Activated naive CD8-positive, alpha-beta T cell treated with anti-CD3 and anti-CD28 coated beads, Interleukin-2, amount 10 ng/mL, durations not matched to agents 7 days and 5 days (primary cell): ENCODE data around the gene PBX4. TPM values are rescaled to one million over a fixed set of nuclear protein-coding genes. Genes with fewer than 3 reads are reported as not detected.
A peak's percentile ranks its signal among the peaks of the same experiment; 100 is the strongest.

Source experiments
- ATAC-seq: fragments of 150-1000 bp; cut with Tn5 transposase; one replicate; pipeline ENCODE4 v1.10.0; 2021; ENCODE audit warnings: low read depth, moderate library complexity
- POLR2A ChIA-PET: fragments of 350-600 bp; sonication (Branson Sonifier 250); formaldehyde crosslinking; loops from one replicate; lab custom pipeline; 2021; ENCODE audit warnings: antibody characterized with exemption; lab: Charles Lee
- DNase-seq: peaks from one replicate; pipeline ENCODE4 v3.0.0; 2021
- H3K27ac Mint-ChIP-seq: one replicate; pipeline ENCODE4 v1.8.0; 2022; ENCODE audit warnings: mild to moderate bottlenecking, mixed read lengths
- H3K27me3 Mint-ChIP-seq: one replicate; pipeline ENCODE4 v1.8.0; 2022; ENCODE audit warnings: mild to moderate bottlenecking, moderate library complexity, mixed read lengths
- H3K36me3 Mint-ChIP-seq: one replicate; pipeline ENCODE4 v1.8.0; 2021; ENCODE audit warnings: mild to moderate bottlenecking, mixed read lengths
- H3K4me1 Mint-ChIP-seq: one replicate; pipeline ENCODE4 v1.8.0; 2021; ENCODE audit warnings: mixed read lengths
- H3K4me3 Mint-ChIP-seq: one replicate; pipeline ENCODE4 v1.8.0; 2022; ENCODE audit warnings: mild to moderate bottlenecking, moderate library complexity, mixed read lengths
- H3K9me3 Mint-ChIP-seq: one replicate; pipeline ENCODE4 v1.8.0; 2021; ENCODE audit warnings: mixed read lengths
- total RNA-seq, 2 experiments: library from RNA; stranded (reverse); gene quantifications; one replicate each; pipeline ENCODE4 v1.2.3, GENCODE V29; 2021

The PBX4 gene
- total RNA-seq, 2 experiments from 2014 or later: 41.3 to 46.1 TPM

DNA sequence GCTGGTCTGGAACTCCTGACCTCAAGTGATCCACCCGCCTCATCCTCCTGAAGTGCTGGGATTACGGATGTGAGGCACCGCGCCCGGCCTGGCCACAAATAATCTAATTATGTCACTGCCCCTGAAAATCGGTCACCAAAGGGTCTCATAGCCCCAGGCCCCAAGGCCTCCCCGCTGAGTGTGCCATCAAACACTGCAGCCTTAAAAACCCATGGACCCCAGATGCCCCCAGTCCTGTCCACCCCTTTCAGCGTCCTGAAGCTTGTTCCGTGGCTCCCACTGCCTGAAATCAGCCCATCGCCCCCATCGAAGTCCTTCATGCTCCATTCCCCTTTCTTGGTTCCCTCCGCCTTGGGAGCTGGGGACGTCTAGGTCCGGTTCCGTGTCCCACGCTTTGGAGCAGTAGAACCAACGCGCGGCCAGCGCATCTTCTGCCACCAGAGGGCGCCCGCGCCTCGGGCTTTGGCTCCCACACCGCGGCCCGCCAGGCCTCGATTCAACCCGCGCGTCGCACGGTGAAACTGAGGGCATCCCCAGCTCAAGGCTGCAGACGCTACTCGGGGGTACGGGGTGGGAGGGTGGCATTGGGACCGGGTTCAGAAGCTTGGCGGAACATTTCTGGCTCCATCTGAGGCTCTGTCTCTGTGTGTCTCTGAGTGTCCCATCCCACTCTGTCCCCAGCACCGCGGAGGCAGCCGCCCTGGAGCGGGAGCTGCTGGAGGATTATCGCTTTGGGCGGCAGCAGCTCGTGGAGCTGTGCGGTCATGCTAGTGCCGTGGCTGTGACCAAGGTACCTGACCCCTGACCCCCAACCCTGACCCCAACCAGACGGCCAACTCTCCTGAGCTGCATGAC lies 86.3 kb downstream of the PBX4 start:
- Mint-ChIP-seq H3K4me1 (peaks cover 18% of the 10 kb centered on the region), H3K9me3 (no peaks in the 10 kb centered on the region), H3K36me3 (peaks cover 20% of the 10 kb centered on the region), H3K27me3 (no peaks in the 10 kb centered on the region), H3K27ac (peak overlapping the region; percentile 71), H3K4me3 (no peak overlapping the region)
- POLR2A ChIA-PET: interaction anchor here (0.6 to 1.9 kb wide), 11 partner anchors 16 to 427 kb away, joined by 3 to 9 read pairs (median 3); partner anchors contain the start of genes GMIP, NDUFA13, TSSK6 and ZNF101
- DNase-seq (peak; percentile 94), ATAC-seq (peak; percentile 90)

DNA sequence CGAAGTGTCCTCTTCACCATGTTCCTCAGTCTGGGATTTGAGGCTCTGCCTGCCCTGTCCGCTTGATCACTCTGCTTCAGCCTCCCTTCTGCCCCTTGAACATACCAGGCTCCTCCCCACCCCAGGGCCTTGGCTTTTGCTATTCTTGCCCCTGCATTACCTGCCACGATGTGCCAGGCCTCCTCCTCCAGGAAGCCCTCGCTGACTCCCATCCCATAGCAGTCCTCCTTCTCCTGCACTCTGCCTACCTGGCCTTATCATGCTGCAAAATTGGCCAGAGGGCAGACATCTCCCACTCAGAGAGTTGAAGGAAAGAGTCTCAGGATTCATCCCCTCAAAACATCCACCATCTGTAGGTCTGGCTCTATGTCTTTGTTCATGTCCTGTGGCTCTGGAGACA lies 87.6 kb downstream of the PBX4 start:
- ATAC-seq (no peak), DNase-seq (no peak)
- H3K27me3 Mint-ChIP-seq: no peaks in the 10 kb centered on the region
- POLR2A ChIA-PET: interaction anchor here (0.6 to 1.5 kb wide), 6 partner anchors 12 to 504 kb away, joined by 3 to 6 read pairs (median 4); no protein-coding TSS in a partner anchor
- H3K9me3 Mint-ChIP-seq: no peaks in the 10 kb centered on the region
- no peak overlapping the region for H3K27ac Mint-ChIP-seq
- H3K4me1 Mint-ChIP-seq: peaks cover 20% of the 10 kb centered on the region
- H3K4me3 Mint-ChIP-seq: no peak overlapping the region
- peaks cover 17% of the 10 kb centered on the region for H3K36me3 Mint-ChIP-seq

DNA sequence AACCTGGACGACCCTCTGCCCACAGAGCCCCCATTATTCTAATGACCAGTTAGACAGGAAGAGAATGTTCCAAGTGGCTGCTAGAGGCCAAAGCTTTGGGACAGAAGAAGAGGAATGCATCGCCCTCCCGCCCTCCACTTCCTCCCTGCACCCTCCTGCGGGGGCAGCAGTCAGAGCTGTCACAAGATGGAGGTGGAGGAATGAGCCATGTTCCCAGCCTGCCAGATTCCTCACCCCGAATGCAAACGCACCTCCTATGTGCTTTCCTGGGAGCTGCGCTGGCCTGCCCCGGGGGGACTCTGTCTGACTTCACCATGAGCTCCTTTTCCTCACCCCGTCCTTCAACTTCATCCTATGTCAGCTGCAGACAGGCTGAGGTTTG lies 88.1 kb downstream of the PBX4 start:
- Mint-ChIP-seq H3K36me3 (peaks cover 17% of the 10 kb centered on the region), H3K27ac (no peak overlapping the region), H3K27me3 (no peaks in the 10 kb centered on the region), H3K9me3 (no peaks in the 10 kb centered on the region), H3K4me1 (peaks cover 20% of the 10 kb centered on the region), H3K4me3 (no peak overlapping the region)
- POLR2A ChIA-PET: interaction anchor here (0.6 to 1.5 kb wide), 2 partner anchors 97 to 920 kb away, joined by 4 to 5 read pairs; no protein-coding TSS in a partner anchor
- DNase-seq (no peak), ATAC-seq (no peak)

DNA sequence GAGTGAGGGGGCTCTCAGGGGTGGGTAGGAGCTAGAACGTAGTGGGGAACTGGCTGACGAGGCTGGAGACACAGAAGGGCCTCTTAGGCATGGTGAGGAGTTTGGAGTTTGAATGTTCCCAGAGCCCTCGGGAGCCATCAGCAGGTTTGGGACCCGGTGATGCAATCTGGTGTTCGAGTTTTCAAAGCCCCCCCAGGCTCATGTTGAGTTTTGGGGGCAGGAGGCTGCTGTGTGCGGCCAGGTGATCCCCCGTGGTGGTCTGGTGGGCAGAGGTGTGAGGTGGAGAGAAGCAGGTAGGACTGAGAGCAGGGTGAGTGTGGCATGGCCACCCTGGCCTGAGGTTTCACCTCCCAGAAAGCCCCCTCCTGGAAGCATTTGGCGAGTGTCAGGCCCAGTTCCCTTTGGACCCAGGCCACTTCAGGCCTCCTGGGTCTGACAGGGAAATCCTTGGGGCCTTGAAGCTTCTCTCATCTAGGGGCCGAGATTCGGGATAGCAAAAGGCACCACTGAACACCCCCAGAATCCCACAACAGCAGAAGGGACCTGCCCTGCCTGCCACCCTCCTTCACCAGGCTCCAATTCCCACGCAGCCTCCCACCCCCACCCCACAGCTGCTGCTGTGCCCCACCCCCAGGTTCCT lies 88.6 kb downstream of the PBX4 start:
- Mint-ChIP-seq H3K4me3 (no peak overlapping the region), H3K27me3 (no peaks in the 10 kb centered on the region), H3K27ac (no peak overlapping the region), H3K4me1 (peaks cover 20% of the 10 kb centered on the region), H3K36me3 (peaks cover 17% of the 10 kb centered on the region), H3K9me3 (no peaks in the 10 kb centered on the region)
- POLR2A ChIA-PET: interaction anchor here (0.6 to 1.5 kb wide), 2 partner anchors 97 to 920 kb away, joined by 4 to 5 read pairs; no protein-coding TSS in a partner anchor
- ATAC-seq (no peak), DNase-seq (no peak)

DNA sequence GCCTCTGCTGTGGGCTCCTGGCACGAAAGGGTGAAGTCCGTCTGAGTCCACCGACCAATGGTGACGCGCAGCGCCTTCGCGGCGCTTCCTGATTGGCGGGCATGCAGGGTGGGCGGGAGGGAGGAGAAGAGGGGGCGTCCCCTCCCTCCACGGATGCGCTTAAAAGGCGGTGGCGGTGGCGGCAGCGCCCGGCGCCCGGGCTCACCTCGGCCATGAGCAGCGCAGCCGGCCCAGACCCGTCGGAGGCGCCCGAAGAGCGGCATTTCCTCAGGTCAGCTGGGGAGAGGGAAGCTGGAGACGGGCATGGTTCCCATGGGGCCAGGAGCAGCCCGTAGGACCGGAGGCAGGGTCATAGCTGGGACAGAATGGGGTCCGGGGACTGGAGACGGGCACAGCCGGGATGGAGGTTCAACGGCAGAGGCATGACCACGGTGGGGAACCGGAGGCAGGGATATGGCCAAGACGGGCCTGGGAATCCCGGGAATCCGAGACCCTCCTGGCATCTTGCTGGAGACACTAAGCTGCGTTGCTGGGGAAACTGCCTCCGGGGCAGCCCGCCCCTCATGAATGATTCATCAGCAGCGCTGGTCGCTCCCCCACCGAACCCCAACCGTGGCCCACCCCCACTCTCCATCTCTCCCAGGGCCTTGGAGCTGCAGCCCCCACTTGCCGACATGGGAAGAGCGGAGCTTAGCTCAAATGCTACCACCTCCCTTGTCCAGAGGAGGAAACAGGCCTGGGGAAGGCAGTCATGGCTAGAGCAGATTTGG lies 89.6 kb downstream of the PBX4 start, which contains the start of gene YJEFN3:
YJEFN3 (plus strand) TSS at position 191 of the 770 bp plus-strand sequence; CDS start at position 213, 22 bp downstream.
- ATAC-seq: no peak
- H3K27ac Mint-ChIP-seq: no peak within 1 kb of the TSS
- H3K4me3 Mint-ChIP-seq: no peak within 1 kb of the TSS
- no peaks in the 10 kb centered on the region for H3K9me3 Mint-ChIP-seq
- peaks cover 17% of the 10 kb centered on the region for H3K4me1 Mint-ChIP-seq
- POLR2A ChIA-PET: no interaction called here
- H3K36me3 Mint-ChIP-seq: peaks cover 13% of the 10 kb centered on the region
- H3K27me3 Mint-ChIP-seq: no peaks in the 10 kb centered on the region
- no peak for DNase-seq

DNA sequence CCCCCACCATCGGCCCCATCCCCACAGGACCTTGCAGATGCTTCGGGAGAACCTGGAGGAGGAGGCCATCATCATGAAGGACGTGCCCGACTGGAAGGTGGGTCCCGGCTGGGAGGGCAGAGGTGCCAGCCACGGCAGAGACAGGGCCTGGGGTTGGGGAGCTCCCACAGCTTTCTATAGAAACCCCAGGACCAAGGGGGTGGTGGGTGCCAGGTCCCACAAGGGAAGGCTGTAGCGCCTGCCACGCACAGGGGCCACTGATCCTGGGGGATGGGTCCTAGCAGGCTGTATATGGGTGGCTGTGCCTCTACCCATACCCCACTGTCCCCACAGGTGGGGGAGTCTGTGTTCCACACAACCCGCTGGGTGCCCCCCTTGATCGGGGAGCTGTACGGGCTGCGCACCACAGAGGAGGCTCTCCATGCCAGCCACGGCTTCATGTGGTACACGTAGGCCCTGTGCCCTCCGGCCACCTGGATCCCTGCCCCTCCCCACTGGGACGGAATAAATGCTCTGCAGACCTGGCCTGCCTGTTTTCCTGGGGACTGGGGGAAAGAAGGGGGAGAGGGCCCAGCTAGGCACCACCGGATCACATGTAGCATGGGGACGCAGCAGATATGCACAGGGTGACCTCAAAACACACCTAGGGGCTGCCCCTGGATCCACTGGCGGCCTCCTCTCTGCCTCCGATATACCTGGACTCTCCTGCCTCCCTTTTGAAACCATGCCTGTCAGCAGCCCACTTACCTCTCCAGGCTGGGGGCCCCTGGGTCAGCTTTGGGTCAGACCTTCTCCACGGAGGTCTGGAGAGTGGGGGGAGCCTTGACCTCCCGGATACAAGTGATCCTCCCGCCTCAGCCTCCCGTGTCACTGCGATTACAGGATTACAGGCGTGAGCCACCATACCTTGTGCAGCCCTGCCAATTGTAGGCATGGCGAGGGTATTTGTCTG lies 90.5 kb downstream of the PBX4 start:
- POLR2A ChIA-PET: no interaction called here
- H3K27me3 Mint-ChIP-seq: no peaks in the 10 kb centered on the region
- DNase-seq (no peak), ATAC-seq (no peak)
- H3K4me3 Mint-ChIP-seq: no peak overlapping the region
- H3K4me1 Mint-ChIP-seq: peaks cover 12% of the 10 kb centered on the region
- H3K9me3 Mint-ChIP-seq: no peaks in the 10 kb centered on the region
- peaks cover 11% of the 10 kb centered on the region for H3K36me3 Mint-ChIP-seq
- H3K27ac Mint-ChIP-seq: no peak overlapping the region

DNA sequence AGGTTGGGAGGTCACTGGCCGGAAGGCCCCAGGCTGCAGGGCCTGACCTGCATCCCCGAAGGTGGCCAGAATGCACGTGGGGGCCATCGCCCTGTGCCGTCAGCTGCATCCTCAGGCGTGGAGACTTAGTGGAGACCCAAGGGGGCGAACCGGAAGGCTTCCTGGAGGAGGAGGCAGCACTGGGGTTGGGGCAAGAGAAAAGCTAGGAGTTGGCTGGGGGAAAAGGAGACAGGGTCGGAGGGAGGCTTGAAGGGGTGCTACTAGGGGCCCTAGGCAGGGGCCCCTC lies 91.2 kb downstream of the PBX4 start:
- no peak overlapping the region for H3K4me3 Mint-ChIP-seq
- ATAC-seq (no peak), DNase-seq (no peak)
- H3K36me3 Mint-ChIP-seq: peaks cover 13% of the 10 kb centered on the region
- H3K27me3 Mint-ChIP-seq: no peaks in the 10 kb centered on the region
- no peak overlapping the region for H3K27ac Mint-ChIP-seq
- peaks cover 12% of the 10 kb centered on the region for H3K4me1 Mint-ChIP-seq
- no peaks in the 10 kb centered on the region for H3K9me3 Mint-ChIP-seq
- POLR2A ChIA-PET: no interaction called here

DNA sequence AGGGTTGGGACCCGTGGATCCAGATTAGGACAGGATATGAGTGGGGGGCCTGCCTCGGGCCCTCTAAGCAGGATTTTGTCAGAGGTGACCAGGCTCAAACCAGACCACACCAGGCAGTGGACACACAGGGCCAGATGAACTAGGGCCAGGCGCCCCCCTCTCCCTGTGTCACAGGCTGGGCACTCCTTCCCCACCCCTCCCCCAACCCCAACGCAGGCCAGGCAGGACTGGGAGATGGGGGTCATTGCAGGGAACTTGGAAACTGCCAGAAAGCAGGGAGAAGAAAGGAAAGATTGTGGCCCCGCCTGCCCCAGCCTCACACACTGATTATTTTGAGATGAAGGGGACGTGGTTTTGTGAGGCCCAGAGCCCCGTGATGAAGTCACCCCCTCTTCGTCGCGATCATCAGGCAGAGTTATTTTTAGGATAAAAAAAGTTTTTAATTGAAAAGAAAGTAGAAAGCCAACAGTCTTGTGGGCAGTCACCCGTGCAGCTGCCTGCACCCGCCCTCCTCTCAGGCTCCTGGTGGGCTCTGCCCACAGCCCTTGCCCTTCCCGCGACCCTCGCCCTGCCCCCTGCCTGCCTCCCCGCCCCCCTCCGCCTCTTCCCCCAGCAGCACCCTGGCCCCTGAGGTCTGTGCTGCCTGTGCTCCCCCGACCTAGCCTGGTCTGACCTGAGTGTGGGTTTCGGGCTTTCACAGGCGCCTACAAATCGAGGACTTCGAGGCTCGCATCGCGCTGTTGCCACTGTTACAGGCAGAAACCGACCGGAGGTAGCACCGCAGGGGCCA lies 91.7 kb downstream of the PBX4 start:
- no peak overlapping the region for H3K4me3 Mint-ChIP-seq
- H3K36me3 Mint-ChIP-seq: peaks cover 10% of the 10 kb centered on the region
- no peaks in the 10 kb centered on the region for H3K9me3 Mint-ChIP-seq
- POLR2A ChIA-PET: no interaction called here
- DNase-seq (no peak), ATAC-seq (no peak)
- H3K27me3 Mint-ChIP-seq: no peaks in the 10 kb centered on the region
- H3K27ac Mint-ChIP-seq: no peak overlapping the region
- peaks cover 9% of the 10 kb centered on the region for H3K4me1 Mint-ChIP-seq

DNA sequence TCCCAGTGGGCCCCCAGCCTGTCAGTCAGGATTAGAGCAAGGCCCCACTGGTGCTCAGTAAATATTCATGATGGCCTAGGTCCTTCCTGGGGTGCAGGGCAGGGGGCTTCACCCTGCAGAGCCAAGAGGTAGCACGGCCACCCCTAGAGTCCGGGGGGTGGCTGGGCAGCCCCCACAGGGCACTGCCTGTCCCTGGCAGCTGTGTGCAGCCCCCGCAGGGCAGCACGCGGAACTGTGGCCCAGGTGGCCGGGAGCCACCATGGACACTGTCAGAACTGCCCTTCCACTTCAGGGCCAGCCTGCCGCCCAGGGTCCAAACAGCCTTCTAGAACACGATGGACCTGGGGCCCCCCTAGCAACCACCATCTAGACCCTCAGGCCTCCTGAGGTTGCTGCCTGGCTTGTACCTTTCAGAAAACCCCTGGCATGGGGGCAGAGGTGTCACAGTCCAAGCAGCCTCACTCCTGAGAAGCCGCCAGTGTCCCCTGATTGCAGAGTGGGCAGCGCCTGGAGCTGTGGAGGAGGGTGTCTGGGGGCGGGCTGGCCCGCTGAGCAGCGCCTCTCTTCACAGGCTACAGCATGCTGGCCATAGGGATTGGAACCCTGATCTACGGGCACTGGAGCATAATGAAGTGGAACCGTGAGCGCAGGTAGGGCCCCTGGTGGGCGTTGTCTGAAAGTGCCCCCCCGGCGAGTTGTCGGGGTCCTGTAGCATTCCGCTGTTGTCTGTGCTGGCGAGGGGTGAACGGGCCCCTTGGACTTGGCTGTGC lies 92.7 kb downstream of the PBX4 start:
- ATAC-seq (no peak), DNase-seq (no peak)
- Mint-ChIP-seq H3K36me3 (peaks cover 11% of the 10 kb centered on the region), H3K4me3 (no peak overlapping the region), H3K27me3 (no peaks in the 10 kb centered on the region), H3K9me3 (no peaks in the 10 kb centered on the region), H3K27ac (no peak overlapping the region), H3K4me1 (peaks cover 11% of the 10 kb centered on the region)
- POLR2A ChIA-PET: interaction anchor here (0.6 to 1.2 kb wide), 2 partner anchors 10 to 340 kb away, joined by 4 to 6 read pairs; partner anchors contain the start of genes NDUFA13, TSSK6 and ZNF253

DNA sequence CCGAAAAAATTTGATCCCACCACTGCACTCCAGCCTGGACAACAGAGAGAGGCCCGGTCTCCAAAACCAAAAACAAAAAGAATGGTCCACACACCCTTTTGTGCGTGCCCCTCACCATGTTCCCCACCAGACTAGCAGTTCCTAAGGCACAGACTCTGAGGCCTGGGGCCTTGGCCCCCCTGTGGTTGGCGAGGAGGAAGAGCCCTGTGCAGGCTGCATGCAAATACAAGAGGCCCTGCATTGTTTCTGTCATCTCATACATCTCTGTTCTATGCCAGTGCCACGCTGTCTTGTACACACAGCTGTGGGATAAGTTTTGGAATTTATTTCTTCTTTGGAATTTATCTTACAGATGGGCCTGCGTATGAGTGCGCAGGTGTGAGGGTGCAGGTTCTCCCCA lies 94.4 kb downstream of the PBX4 start:
- H3K9me3 Mint-ChIP-seq: no peaks in the 10 kb centered on the region
- ATAC-seq (no peak), DNase-seq (no peak)
- no peak overlapping the region for H3K27ac Mint-ChIP-seq
- no peak overlapping the region for H3K4me3 Mint-ChIP-seq
- peaks cover 18% of the 10 kb centered on the region for H3K36me3 Mint-ChIP-seq
- no peaks in the 10 kb centered on the region for H3K27me3 Mint-ChIP-seq
- POLR2A ChIA-PET: no interaction called here
- peaks cover 19% of the 10 kb centered on the region for H3K4me1 Mint-ChIP-seq

DNA sequence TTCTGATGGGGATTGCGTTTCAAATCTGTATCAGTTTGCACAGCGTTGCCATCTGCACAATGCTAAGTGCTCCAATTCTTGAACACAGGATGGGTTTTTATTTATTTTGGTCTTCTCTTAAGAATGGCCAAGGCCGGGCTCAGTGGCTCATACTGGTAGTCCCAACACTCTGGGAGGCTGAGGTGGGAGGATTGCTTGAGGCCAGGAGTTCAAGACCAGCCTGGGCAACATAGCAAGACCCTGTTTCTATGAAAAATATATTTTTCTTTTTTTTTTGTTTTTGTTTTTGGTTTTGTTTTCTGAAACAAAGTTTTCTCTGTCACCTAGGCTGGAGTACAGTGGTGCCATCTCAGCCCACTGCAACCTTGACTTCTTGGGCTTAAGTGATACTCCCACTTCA lies 95.3 kb downstream of the PBX4 start:
- no peak overlapping the region for H3K27ac Mint-ChIP-seq
- peaks cover 19% of the 10 kb centered on the region for H3K4me1 Mint-ChIP-seq
- POLR2A ChIA-PET: no interaction called here
- no peak overlapping the region for H3K4me3 Mint-ChIP-seq
- no peak for ATAC-seq
- DNase-seq: no peak
- H3K9me3 Mint-ChIP-seq: no peaks in the 10 kb centered on the region
- H3K27me3 Mint-ChIP-seq: no peaks in the 10 kb centered on the region
- H3K36me3 Mint-ChIP-seq: peaks cover 18% of the 10 kb centered on the region
